ENCODE measurements around the gene UACA.
A peak's percentile ranks its signal among the peaks of the same experiment; 100 is the strongest.
"Not testable (repeated sequence)": the region's sequence is repeated elsewhere in the genome, so short reads cannot be mapped to it uniquely, and the experiment has no call there.

Gene UACA

DNA sequence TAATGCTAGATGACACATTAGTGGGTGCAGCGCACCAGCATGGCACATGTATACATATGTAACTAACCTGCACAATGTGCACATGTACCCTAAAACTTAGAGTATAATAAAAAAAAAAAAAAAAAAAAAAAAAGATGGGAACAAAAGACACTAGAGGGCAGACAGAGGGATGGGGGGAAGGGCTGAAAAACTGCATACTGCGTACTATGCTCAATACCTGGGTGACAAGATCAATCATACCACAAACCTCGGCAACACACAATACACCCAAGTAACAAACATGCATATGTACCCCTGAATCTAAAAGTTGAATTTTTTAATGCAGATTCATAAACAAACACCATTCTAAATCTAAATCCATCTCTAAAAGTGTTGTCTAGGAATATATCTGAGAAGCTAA, 28.3 kb downstream of the UACA start:
- POLR2A ChIA-PET: not testable (repeated sequence)
- CTCF ChIA-PET: interaction anchor here (0.9 kb wide), 1 partner anchor 13 kb away, joined by 3 read pairs; no protein-coding TSS in a partner anchor

DNA sequence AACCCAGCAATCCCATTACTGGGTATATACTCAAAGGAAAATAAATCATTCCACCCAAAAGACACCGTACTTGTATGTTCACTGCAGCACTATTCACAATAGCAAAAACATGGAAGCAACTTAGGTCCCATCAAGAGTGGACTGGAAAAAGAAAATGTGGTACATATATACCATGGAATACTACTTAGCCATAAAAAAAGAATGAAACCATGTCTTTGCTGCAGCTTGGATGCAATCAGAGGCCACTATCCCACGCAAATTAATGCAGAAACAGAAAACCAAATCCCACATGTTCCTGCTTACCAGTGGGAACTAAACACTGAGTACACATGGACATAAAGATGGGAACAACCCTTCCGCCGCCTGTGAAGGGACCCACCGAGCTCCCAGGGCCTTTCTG, 34.2 kb downstream of the UACA start:
- DNase-seq (ENCODE audit: extremely low spot score): no peak
- TF ChIP-seq FOXK2 (IDR thresholded peaks at IDR 0.05) (no peak), ZNF384 (IDR thresholded peaks at IDR 0.05) (no peak), LEF1 (IDR thresholded peaks at IDR 0.05; ENCODE audit: borderline replicate concordance) (no peak), HDGF (IDR thresholded peaks at IDR 0.05; ENCODE audit: borderline replicate concordance) (no peak), CTBP1 (IDR thresholded peaks at IDR 0.05; ENCODE audit: borderline replicate concordance) (no peak), FOXA1 (IDR thresholded peaks at IDR 0.05) (no peak), SP1 (IDR thresholded peaks at IDR 0.05) (no peak), ARNT (IDR thresholded peaks at IDR 0.05) (no peak)
- TF ChIP-seq, protein P1, sequence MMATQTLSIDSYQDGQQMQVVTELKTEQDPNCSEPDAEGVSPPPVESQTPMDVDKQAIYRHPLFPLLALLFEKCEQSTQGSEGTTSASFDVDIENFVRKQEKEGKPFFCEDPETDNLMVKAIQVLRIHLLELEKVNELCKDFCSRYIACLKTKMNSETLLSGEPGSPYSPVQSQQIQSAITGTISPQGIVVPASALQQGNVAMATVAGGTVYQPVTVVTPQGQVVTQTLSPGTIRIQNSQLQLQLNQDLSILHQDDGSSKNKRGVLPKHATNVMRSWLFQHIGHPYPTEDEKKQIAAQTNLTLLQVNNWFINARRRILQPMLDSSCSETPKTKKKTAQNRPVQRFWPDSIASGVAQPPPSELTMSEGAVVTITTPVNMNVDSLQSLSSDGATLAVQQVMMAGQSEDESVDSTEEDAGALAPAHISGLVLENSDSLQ (IDR thresholded peaks at IDR 0.05): no peak
- CTCF ChIA-PET: no interaction called here
- POLR2A ChIA-PET: no interaction called here

More for the DNA sequence above, 28.3 kb downstream of the UACA start:
- TF ChIP-seq ZNF384 (IDR thresholded peaks at IDR 0.05): peak; percentile 64; the same call in 1 of the 2 replicates
- DNase-seq (ENCODE audit: extremely low spot score): not testable (repeated sequence)

DNA sequence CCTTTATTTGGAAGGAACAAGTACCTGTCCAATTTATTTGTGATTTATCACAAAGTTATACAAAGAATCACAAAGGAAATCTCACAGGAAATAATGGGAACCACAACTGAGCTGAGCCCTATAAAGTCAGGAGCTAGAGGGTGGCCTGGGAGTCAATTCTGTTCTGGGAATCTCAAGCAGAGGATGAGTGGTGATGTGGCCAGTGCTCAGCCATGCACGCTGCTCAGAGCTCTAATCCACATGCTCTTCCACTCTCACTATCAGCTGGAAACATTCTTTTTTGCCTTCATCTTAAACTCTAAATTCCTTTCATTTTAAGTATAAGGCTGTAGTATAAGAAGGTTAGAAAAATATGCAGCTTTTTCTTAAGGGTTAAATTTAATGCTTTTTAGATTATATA, 36.6 kb downstream of the UACA start:
- TF ChIP-seq FOXA1 (IDR thresholded peaks at IDR 0.05) (no peak), ZNF384 (IDR thresholded peaks at IDR 0.05) (no peak), CTBP1 (IDR thresholded peaks at IDR 0.05; ENCODE audit: borderline replicate concordance) (no peak), SP1 (IDR thresholded peaks at IDR 0.05) (no peak), LEF1 (IDR thresholded peaks at IDR 0.05; ENCODE audit: borderline replicate concordance) (no peak), ELF4 (IDR thresholded peaks at IDR 0.05) (no peak), ARNT (IDR thresholded peaks at IDR 0.05) (no peak), TARDBP (IDR thresholded peaks at IDR 0.05) (no peak), BHLHE40 (IDR thresholded peaks at IDR 0.05; ENCODE audit: borderline replicate concordance) (no peak), FOXM1 (IDR thresholded peaks at IDR 0.05; ENCODE audit: borderline replicate concordance) (no peak), NFRKB (IDR thresholded peaks at IDR 0.05) (no peak), SUZ12 (IDR thresholded peaks at IDR 0.05) (no peak)
- TF ChIP-seq, protein P1 (IDR thresholded peaks at IDR 0.05): no peak
- ChIA-PET POLR2A (no interaction called here), CTCF (interaction anchor here (1.0 kb wide), 1 partner anchor 148 kb away, joined by 3 read pairs; no protein-coding TSS in a partner anchor)
- DNase-seq (ENCODE audit: extremely low spot score): no peak

DNA sequence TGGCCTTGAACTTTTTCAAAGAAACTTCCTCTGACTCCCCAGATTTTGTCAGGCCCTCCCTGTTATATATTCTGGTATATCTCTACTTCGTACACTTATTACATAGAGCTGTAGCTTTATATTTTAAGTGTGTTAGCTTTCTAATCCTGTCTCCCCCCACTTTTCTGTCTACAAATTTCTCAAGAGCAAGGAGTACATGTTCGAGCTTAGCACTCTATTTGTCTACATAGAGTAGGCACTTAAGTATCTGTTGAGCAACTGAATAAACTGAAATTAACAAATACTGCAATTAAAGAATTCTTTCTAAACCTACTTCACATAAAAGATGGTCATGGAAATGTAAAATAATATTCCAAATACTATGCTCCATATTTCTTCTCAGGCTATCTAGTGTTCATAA, 39.4 kb downstream of the UACA start:
- TF ChIP-seq, protein P1 (IDR thresholded peaks at IDR 0.05): no peak
- TF ChIP-seq ARNT (IDR thresholded peaks at IDR 0.05) (no peak), CTBP1 (IDR thresholded peaks at IDR 0.05; ENCODE audit: borderline replicate concordance) (no peak), TARDBP (IDR thresholded peaks at IDR 0.05) (no peak), ELF4 (IDR thresholded peaks at IDR 0.05) (no peak), FOXA1 (IDR thresholded peaks at IDR 0.05) (no peak), SUZ12 (IDR thresholded peaks at IDR 0.05) (no peak), ZNF384 (IDR thresholded peaks at IDR 0.05) (no peak), BHLHE40 (IDR thresholded peaks at IDR 0.05; ENCODE audit: borderline replicate concordance) (no peak), FOXM1 (IDR thresholded peaks at IDR 0.05; ENCODE audit: borderline replicate concordance) (no peak), FOXK2 (IDR thresholded peaks at IDR 0.05) (no peak), NFRKB (IDR thresholded peaks at IDR 0.05) (no peak), L3MBTL2 (conservative IDR thresholded peaks at IDR 0.05) (no peak), SP1 (IDR thresholded peaks at IDR 0.05) (no peak), HDGF (IDR thresholded peaks at IDR 0.05; ENCODE audit: borderline replicate concordance) (no peak), LEF1 (IDR thresholded peaks at IDR 0.05; ENCODE audit: borderline replicate concordance) (no peak)
- ChIA-PET CTCF (interaction anchor here (0.7 to 0.9 kb wide), 3 partner anchors 43 to 426 kb away, joined by 3 to 6 read pairs (median 4); no protein-coding TSS in a partner anchor), POLR2A (no interaction called here)
- DNase-seq (ENCODE audit: extremely low spot score): no peak

DNA sequence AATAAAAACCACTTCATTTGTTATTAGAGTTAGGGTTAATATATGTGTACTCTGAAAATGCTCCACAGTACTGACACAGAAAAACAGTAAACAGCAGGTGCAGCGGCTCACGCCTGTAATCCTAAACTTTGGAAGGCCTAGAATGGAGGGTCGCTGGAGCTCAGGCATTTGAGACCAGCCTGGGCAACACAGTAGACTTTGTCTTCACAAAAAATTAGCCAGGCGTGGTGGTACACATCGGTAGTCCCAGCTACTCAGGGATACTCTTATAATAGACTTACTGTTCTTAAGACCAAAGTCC, 40.3 kb downstream of the UACA start:
- no peak for DNase-seq (ENCODE audit: extremely low spot score)
- no peak for TF ChIP-seq SP1 (IDR thresholded peaks at IDR 0.05)
- TF ChIP-seq ZNF384 (IDR thresholded peaks at IDR 0.05): no peak
- no peak for TF ChIP-seq FOXA1 (IDR thresholded peaks at IDR 0.05)
- TF ChIP-seq HDGF (IDR thresholded peaks at IDR 0.05; ENCODE audit: borderline replicate concordance): no peak
- no peak for TF ChIP-seq L3MBTL2 (conservative IDR thresholded peaks at IDR 0.05)
- TF ChIP-seq CTBP1 (IDR thresholded peaks at IDR 0.05; ENCODE audit: borderline replicate concordance): no peak
- POLR2A ChIA-PET: interaction anchor here (1.2 to 1.4 kb wide), 2 partner anchors 9 to 21 kb away, joined by 3 to 8 read pairs; no protein-coding TSS in a partner anchor
- CTCF ChIA-PET: interaction anchor here (0.7 to 1.9 kb wide), 13 partner anchors 10 to 154 kb away, joined by 3 to 25 read pairs (median 6); no protein-coding TSS in a partner anchor

DNA sequence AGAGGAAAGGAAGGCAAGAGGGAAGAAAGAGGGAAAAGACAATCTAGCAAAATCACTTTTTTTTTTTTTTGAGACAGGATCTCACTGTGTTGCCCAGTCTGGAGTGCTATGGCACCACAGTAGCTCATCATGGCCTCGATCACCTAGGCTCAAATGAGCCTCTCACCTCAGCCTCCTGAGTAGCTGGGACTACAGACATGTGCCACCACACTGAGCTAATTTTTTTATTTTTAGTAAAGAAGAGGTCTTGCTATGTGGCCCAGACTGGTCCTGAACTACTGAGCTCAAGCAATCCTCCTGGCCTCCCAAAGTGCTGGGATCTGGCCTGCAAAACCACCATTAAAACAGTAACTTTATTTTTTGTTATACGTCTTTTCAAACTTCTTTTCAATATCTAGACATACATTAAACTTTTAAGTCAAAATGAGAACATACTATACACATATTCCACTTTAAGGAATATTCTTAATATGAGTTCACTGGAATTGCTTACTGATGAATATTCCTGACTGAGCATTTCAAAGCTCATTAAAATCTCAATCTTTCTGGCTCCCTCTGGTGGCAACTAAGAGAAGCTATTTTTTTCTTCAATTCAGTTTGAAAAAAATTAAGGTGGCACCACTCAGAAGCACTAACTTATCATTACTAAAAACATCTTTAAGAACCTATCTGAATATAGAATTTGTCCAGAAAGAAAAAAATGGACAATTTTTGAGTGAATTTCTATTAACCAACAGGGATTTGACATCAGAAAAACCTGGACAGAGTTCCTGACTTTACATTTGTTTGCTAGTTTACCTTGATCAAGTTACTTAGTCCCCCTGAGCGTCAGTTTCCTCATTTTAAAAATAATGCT, 40.9 kb downstream of the UACA start:
- ChIA-PET POLR2A (interaction anchor here (0.5 to 1.4 kb wide), 3 partner anchors 9 to 961 kb away, joined by 3 to 8 read pairs (median 3); no protein-coding TSS in a partner anchor), CTCF (interaction anchor here (0.6 to 1.9 kb wide), 19 partner anchors 10 to 1598 kb away, joined by 3 to 25 read pairs (median 5); no protein-coding TSS in a partner anchor)
- no peak for TF ChIP-seq FOXM1 (IDR thresholded peaks at IDR 0.05; ENCODE audit: borderline replicate concordance)
- TF ChIP-seq ZNF384 (IDR thresholded peaks at IDR 0.05): peak; percentile 81
- TF ChIP-seq NFRKB (IDR thresholded peaks at IDR 0.05): no peak
- no peak for TF ChIP-seq ELF4 (IDR thresholded peaks at IDR 0.05)
- no peak for TF ChIP-seq ARNT (IDR thresholded peaks at IDR 0.05)
- DNase-seq (ENCODE audit: extremely low spot score): no peak

Data from HEK293T (cell line).